ENCODE results near the gene CCNI2.

The CCNI2 gene, protein sequence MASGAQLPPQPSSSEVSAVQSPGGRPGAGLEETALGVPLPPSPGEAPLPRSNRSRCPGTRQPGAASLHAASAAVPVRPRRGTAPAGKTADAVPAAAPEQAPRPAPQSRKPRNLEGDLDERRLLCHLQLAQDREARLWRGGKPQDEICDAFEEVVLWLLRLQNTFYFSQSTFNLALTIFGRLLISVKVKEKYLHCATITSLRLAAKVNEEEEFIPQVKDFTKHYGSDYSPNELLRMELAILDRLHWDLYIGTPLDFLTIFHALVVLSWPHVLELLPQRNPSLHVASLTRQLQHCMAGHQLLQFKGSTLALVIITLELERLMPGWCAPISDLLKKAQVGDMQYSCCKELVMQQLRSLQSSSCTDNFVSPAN

DNA sequence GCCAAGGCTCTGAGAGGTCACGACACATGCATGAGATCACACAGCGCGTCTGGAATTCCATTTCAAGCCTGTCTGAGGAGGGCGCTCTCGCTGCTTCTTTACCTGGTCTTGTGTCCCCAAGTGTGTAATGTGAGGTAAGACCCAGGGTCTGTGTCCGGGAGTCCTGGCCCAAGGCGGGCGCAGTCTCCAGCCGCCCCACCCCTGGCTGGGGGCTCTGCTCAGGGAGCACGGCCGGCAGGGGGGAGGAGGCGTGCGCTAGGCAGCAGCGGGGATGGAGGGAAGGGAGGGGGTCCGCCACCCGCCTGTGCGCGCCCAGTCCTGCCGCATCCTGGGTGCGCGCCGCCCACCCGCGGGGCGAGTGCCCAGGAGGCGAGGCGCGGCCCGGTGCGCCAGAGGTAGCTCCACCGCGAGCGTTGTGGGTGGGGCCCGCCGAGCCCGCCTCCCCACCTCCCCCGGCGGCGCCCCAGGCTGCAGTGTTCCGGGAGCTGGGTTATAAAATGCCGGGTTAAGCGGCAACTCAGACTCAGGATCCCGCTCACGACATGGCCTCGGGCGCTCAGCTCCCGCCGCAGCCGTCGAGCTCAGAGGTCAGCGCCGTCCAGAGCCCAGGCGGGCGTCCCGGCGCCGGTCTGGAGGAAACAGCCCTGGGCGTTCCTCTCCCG is at the start of gene CCNI2:
CCNI2 (plus strand) TSS at position 473 of the 662 bp plus-strand sequence; CDS start at position 543, 70 bp downstream.
- H3K4me1 ChIP-seq (ENCODE audit: control insufficient read depth, insufficient read depth, low read length): peaks cover 7% of the 10 kb centered on the region
- H3K36me3 ChIP-seq (ENCODE audit: control insufficient read depth, insufficient read depth, low read length): no peaks in the 10 kb centered on the region
- H3K4me3 ChIP-seq (ENCODE audit: low read length): peak within 1 kb of the TSS; percentile 63
- H3K27me3 ChIP-seq (ENCODE audit: control insufficient read depth, insufficient read depth, low read length): peaks cover 7% of the 10 kb centered on the region
- H3K9ac ChIP-seq (ENCODE audit: low read length): peak within 1 kb of the TSS; percentile 53
- H3K9me3 ChIP-seq (ENCODE audit: control insufficient read depth, low read length): no peaks in the 10 kb centered on the region

DNA sequence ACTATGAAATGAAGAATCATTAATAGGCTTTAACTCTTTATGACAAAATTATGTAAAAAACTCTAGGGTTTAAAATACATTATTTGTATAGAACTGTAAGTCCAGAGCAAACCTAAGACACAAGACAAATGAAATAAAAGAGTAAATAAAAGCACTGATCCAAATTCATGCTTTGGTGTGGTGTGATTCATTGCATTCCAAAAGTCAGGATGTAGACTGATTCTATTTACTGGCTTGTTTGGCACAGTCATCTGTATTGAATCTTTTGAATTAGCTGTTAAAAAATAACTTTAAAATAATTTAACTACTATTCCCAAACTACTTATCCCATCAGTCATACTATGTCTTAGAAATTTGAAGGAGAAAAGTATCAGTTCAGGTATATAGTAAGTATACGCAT is 42.4 kb upstream of the CCNI2 start:
- no peak overlapping the region for H3K9ac ChIP-seq (ENCODE audit: low read length)
- no peaks in the 10 kb centered on the region for H3K9me3 ChIP-seq (ENCODE audit: control insufficient read depth, low read length)
- H3K4me1 ChIP-seq (ENCODE audit: control insufficient read depth, insufficient read depth, low read length): no peaks in the 10 kb centered on the region
- no peaks in the 10 kb centered on the region for H3K36me3 ChIP-seq (ENCODE audit: control insufficient read depth, insufficient read depth, low read length)
- H3K4me3 ChIP-seq (ENCODE audit: low read length): no peak overlapping the region
- H3K27me3 ChIP-seq (ENCODE audit: control insufficient read depth, insufficient read depth, low read length): no peaks in the 10 kb centered on the region

DNA sequence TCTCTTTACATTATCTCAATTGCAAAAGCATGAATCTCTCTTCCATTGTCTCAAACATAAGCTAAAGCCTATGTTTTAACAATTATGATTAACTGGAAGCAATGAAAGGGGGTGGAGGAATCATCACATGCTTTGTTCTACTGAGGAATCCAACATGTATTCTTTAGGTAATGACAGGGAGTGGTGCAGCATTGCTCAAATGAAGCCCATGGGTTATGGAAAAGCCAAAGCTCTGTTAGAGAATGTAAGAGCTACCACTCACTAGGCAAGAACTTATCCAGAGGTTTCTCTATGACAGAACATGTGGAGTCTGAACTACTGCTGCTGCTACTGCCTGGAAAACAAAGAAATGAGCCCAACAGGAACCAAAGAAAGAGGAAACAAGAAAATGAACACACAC is 38.6 kb upstream of the CCNI2 start:
- no peaks in the 10 kb centered on the region for H3K27me3 ChIP-seq (ENCODE audit: control insufficient read depth, insufficient read depth, low read length)
- no peaks in the 10 kb centered on the region for H3K36me3 ChIP-seq (ENCODE audit: control insufficient read depth, insufficient read depth, low read length)
- no peaks in the 10 kb centered on the region for H3K4me1 ChIP-seq (ENCODE audit: control insufficient read depth, insufficient read depth, low read length)
- no peak overlapping the region for H3K9ac ChIP-seq (ENCODE audit: low read length)
- H3K9me3 ChIP-seq (ENCODE audit: control insufficient read depth, low read length): no peaks in the 10 kb centered on the region
- no peak overlapping the region for H3K4me3 ChIP-seq (ENCODE audit: low read length)

DNA sequence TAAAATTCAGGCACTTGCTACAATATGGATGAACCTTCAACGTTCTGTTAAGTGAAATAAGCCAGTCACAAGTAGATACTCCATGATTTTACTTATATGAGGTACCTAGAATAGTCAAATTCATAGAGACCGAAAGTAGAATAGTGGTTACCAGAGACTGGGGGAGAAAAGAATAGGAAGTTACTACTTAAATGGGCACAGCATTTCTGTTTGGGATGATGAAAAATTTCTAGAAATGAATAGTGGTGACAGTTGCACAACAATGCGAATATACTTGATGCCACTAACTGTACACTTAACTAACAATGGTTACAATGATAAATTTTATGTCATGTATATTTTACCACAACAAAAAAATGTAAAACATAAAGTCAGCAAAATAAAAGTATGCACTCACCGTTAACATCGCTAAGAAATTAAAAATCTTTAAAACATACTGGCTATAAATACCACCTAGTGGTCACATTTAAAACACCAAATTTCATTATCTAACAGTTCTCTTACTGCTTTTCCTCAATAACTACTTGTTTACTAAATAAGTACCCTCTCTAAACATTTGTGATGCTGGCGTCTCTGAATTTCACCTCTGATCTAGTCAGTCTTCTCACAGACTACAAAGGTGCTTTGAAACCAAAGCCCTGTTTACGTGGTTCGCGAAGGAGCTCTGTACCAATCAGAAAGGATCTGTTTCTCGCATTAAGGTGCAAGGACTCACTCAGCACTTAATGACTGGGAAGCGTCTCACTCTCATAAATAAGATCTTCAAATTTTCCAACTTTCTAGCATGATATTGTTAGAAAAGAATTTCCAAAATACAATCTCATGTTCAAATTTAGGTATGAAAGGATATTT is 32.5 kb upstream of the CCNI2 start:
- no peaks in the 10 kb centered on the region for H3K4me1 ChIP-seq (ENCODE audit: control insufficient read depth, insufficient read depth, low read length)
- no peaks in the 10 kb centered on the region for H3K36me3 ChIP-seq (ENCODE audit: control insufficient read depth, insufficient read depth, low read length)
- H3K4me3 ChIP-seq (ENCODE audit: low read length): no peak overlapping the region

DNA sequence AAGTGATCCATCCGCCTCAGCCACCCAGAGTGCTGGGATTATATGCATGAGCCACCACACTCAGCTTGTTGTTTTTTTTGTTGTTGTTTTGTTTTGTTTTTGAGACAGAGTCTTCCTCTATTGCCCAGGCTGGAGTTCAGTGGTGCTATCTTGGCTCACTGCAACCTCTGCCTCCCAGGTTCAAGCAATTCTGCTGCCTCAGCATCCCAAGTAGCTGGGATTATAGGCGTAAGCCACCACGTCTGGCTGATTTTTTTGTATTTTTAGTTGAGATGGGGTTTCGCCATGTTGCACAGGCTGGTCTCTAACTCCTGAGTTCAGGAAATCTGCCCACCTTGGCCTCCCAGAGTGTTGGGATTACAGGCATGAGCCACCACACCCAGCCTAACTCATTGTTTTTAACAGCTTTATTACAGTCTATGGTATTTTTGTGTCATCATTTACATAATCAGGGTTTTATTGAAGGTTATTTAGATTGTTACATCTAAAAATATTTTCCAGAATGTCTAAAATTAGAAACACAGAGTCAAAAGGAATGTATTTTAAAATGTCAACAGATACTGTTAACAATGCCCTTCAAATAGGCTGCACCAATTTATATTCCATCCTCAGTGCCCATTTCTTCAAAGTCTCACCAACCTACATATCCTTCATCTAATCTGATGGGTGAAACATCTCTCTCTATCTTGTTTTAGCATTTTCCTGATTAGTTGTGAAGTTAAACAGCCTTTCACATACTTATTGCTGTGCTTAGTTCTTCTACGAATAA is 28.5 kb upstream of the CCNI2 start:
- H3K9ac ChIP-seq (ENCODE audit: low read length): no peak overlapping the region
- H3K27me3 ChIP-seq (ENCODE audit: control insufficient read depth, insufficient read depth, low read length): no peaks in the 10 kb centered on the region
- no peaks in the 10 kb centered on the region for H3K9me3 ChIP-seq (ENCODE audit: control insufficient read depth, low read length)
- no peak overlapping the region for H3K4me3 ChIP-seq (ENCODE audit: low read length)
- no peaks in the 10 kb centered on the region for H3K36me3 ChIP-seq (ENCODE audit: control insufficient read depth, insufficient read depth, low read length)
- H3K4me1 ChIP-seq (ENCODE audit: control insufficient read depth, insufficient read depth, low read length): no peaks in the 10 kb centered on the region

More for the DNA sequence above, 32.5 kb upstream of the CCNI2 start:
- no peak overlapping the region for H3K9ac ChIP-seq (ENCODE audit: low read length)
- no peaks in the 10 kb centered on the region for H3K9me3 ChIP-seq (ENCODE audit: control insufficient read depth, low read length)
- H3K27me3 ChIP-seq (ENCODE audit: control insufficient read depth, insufficient read depth, low read length): no peaks in the 10 kb centered on the region

DNA sequence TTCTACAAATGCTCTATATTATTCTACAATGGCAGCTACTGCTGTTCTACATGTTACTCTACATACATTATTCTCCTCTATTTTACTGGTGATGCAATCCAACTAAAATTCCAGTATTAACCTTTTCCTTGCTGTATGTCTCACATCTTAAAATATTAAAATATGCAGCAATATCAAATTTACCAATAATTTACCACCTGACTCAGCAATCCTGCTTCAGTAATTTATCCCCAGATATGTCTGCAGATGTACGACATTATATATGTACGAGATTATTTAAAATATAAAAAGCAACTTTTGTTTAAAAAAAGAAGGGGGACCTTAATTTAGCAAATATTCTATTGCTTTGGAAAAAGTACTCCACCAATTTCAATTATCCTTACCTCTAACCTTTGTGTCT is 21.5 kb upstream of the CCNI2 start:
- Histone ChIP-seq H3K9ac (ENCODE audit: low read length) (no peak overlapping the region), H3K27me3 (ENCODE audit: control insufficient read depth, insufficient read depth, low read length) (no peaks in the 10 kb centered on the region), H3K4me1 (ENCODE audit: control insufficient read depth, insufficient read depth, low read length) (no peaks in the 10 kb centered on the region), H3K9me3 (ENCODE audit: control insufficient read depth, low read length) (no peaks in the 10 kb centered on the region), H3K36me3 (ENCODE audit: control insufficient read depth, insufficient read depth, low read length) (no peaks in the 10 kb centered on the region), H3K4me3 (ENCODE audit: low read length) (no peak overlapping the region)

DNA sequence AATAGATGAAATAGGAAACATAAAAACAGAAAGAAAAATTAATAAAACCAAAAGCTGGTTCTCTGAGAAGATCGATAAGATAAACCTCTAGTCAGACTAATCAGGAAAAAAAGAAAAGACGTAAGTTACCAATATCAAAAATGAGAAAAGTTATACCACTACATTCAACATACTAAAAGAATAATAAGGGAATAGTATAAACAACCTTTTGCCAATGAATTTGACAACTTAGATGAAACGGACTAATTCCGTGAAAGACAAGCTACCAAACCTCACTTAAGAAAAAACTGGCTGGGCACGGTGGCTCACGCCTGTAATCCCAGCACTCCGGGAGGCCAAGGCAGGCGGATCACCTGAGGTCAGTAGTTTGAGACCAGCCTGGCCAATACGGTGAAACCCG is 17.3 kb upstream of the CCNI2 start:
- no peaks in the 10 kb centered on the region for H3K36me3 ChIP-seq (ENCODE audit: control insufficient read depth, insufficient read depth, low read length)
- H3K9me3 ChIP-seq (ENCODE audit: control insufficient read depth, low read length): no peaks in the 10 kb centered on the region
- H3K4me3 ChIP-seq (ENCODE audit: low read length): no peak overlapping the region
- H3K27me3 ChIP-seq (ENCODE audit: control insufficient read depth, insufficient read depth, low read length): no peaks in the 10 kb centered on the region
- no peaks in the 10 kb centered on the region for H3K4me1 ChIP-seq (ENCODE audit: control insufficient read depth, insufficient read depth, low read length)
- no peak overlapping the region for H3K9ac ChIP-seq (ENCODE audit: low read length)

DNA sequence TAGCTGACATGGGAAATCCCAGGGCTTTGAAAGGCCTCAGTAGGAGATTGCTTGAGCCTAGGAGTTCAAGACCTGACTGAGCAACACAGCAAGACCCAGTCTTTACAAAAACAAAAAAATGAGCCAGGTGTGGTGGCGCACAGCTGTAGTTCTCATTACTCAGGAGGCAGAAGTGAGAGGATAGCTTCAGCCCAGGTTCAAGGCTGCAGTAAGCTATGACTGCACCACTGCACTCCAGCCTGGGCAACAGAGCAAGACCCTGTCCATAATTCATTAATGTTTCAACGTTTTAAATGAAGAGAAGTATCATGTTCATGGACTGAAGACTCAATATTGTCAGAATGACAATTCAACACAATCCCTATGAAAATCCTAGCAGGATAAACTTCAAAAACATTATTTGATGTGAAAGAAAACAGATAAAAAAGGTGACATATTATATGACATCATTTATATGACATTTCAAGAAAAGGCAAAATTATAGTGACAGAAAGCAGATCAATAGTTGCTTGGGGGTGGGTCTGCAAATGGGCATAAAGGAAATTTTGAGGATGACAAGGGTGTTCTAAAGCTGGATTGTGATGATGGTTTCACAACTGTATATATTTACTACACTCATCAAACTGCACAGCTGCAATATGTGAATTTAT is 13.6 kb upstream of the CCNI2 start:
- Histone ChIP-seq H3K9ac (ENCODE audit: low read length) (no peak overlapping the region), H3K27me3 (ENCODE audit: control insufficient read depth, insufficient read depth, low read length) (no peaks in the 10 kb centered on the region), H3K4me3 (ENCODE audit: low read length) (no peak overlapping the region), H3K9me3 (ENCODE audit: control insufficient read depth, low read length) (no peaks in the 10 kb centered on the region), H3K36me3 (ENCODE audit: control insufficient read depth, insufficient read depth, low read length) (no peaks in the 10 kb centered on the region), H3K4me1 (ENCODE audit: control insufficient read depth, insufficient read depth, low read length) (peaks cover 6% of the 10 kb centered on the region)

DNA sequence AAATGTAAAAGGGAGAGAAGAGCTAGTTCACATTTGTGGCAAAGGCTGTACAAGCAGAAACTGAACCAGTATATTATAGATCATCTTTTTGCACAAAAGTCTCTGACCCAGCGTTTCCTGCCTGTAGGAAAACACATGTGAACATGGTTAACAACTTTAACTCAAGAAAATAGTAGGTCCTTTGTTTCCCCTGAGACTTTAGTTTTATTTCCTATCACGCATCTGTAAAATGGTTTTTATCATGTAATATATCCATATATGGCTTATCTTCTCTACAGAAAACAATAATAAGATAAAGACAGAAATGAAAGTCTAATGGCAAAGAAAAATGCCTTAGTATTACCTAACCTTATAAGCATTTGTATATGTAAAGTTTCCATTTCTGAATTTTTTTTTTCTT is 12.5 kb upstream of the CCNI2 start:
- no peaks in the 10 kb centered on the region for H3K27me3 ChIP-seq (ENCODE audit: control insufficient read depth, insufficient read depth, low read length)
- no peak overlapping the region for H3K4me3 ChIP-seq (ENCODE audit: low read length)
- no peaks in the 10 kb centered on the region for H3K9me3 ChIP-seq (ENCODE audit: control insufficient read depth, low read length)
- peaks cover 6% of the 10 kb centered on the region for H3K4me1 ChIP-seq (ENCODE audit: control insufficient read depth, insufficient read depth, low read length)
- no peak overlapping the region for H3K9ac ChIP-seq (ENCODE audit: low read length)
- H3K36me3 ChIP-seq (ENCODE audit: control insufficient read depth, insufficient read depth, low read length): no peaks in the 10 kb centered on the region

DNA sequence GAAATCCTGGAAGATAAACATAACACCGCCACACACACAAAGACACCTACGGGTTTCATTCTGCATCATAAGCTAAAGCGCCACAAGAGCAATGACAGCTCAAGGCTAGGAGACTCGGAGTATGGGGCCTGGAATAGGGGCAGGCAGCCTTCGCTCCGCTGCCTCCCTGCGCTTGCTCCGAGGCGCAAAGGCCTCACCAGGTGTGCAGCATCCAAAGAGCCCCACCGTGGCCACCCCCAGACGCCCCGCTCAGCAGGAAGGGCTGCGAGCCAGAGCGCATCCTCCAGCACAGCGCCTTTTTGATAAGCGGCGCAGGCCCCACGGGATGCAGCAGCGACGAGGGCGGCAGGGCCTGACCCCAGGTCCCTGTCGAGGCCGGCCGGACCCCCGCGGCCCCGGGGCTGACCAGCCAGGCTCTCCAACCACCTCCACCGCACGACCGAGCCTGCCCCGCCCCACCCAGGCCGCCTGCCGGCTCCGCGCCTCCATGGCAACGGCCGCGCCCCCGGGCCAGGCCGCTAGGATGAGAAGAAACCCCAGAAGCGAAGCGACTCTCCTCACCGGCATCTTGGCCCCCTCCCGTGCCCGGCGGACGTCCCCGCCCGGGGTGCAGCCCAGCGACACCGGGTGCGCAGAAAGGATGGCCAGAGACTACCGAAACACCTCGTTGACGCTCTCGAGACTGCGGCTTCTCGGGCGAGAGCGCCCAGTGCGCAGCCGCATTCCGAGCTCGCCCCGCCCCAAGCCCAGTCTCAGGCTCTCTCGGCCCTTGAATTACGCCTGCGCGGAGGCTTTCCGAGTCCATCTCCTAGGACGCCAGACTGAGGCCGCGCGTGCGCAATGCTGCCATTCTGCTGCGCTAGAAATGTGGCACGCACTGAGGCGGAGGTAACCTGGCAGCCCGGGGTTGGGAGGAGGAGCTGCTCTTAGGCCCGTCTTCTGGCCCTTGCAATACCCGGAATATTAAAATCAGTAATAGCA is 10.1 kb upstream of the CCNI2 start, which contains the start of gene KIF3A:
KIF3A (minus strand) TSS at position 694 of the 981 bp plus-strand sequence; CDS start at position 567, 127 bp downstream.
- H3K27me3 ChIP-seq (ENCODE audit: control insufficient read depth, insufficient read depth, low read length): no peaks in the 10 kb centered on the region
- peak within 1 kb of the TSS; percentile 66 for H3K4me3 ChIP-seq (ENCODE audit: low read length)
- no peaks in the 10 kb centered on the region for H3K36me3 ChIP-seq (ENCODE audit: control insufficient read depth, insufficient read depth, low read length)
- H3K9ac ChIP-seq (ENCODE audit: low read length): peak within 1 kb of the TSS; percentile 66
- H3K4me1 ChIP-seq (ENCODE audit: control insufficient read depth, insufficient read depth, low read length): peaks cover 6% of the 10 kb centered on the region
- H3K9me3 ChIP-seq (ENCODE audit: control insufficient read depth, low read length): no peaks in the 10 kb centered on the region
